ENCODE results near the gene DDX47.

DNA sequence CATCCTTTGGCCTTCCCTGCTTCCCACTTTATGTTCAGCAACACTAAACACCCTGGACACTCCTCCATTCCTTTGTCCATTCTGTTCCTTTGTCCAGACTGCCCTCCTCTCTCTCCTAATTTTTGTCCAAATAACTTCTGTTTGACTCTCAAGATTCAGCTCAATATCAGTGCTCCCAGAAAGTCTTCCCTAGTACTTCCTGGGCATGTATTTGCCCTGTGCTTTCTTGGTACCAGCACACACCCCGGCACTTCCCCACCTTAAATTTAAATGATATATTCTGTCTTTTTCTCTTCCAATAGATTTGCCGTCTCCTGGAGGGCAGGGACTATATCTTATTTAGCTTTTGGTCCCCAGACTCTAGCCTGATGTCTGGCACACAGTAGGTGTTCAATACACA is 34.1 kb upstream of the DDX47 start:
- TF ChIP-seq, protein P1, sequence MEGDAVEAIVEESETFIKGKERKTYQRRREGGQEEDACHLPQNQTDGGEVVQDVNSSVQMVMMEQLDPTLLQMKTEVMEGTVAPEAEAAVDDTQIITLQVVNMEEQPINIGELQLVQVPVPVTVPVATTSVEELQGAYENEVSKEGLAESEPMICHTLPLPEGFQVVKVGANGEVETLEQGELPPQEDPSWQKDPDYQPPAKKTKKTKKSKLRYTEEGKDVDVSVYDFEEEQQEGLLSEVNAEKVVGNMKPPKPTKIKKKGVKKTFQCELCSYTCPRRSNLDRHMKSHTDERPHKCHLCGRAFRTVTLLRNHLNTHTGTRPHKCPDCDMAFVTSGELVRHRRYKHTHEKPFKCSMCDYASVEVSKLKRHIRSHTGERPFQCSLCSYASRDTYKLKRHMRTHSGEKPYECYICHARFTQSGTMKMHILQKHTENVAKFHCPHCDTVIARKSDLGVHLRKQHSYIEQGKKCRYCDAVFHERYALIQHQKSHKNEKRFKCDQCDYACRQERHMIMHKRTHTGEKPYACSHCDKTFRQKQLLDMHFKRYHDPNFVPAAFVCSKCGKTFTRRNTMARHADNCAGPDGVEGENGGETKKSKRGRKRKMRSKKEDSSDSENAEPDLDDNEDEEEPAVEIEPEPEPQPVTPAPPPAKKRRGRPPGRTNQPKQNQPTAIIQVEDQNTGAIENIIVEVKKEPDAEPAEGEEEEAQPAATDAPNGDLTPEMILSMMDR (conservative IDR thresholded peaks at IDR 0.05), result no peak
- no peak for TF ChIP-seq ZFX (IDR thresholded peaks at IDR 0.05)
